ENCODE data around the gene OR2V2. TPM values are rescaled to one million over a fixed set of nuclear protein-coding genes. Genes with fewer than 3 reads are reported as not detected.
"Not testable (repeated sequence)": the region's sequence is repeated elsewhere in the genome, so short reads cannot be mapped to it uniquely, and the experiment has no call there.

Gene OR2V2, protein sequence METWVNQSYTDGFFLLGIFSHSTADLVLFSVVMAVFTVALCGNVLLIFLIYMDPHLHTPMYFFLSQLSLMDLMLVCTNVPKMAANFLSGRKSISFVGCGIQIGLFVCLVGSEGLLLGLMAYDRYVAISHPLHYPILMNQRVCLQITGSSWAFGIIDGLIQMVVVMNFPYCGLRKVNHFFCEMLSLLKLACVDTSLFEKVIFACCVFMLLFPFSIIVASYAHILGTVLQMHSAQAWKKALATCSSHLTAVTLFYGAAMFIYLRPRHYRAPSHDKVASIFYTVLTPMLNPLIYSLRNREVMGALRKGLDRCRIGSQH
- not detected for total RNA-seq

GRCh38 chr5:181146927-181147636 lies at the start of gene OR2V2:
Gene OR2V2 (plus strand): TSS chr5:181147586. CDS start chr5:181154943, 7,357 bp downstream.
- DNase-seq (ENCODE audit: low spot score) = not testable (repeated sequence)

- DNase-seq (ENCODE audit: low spot score) = not testable (repeated sequence)
Observed at GRCh38 chr5:181097759-181098491, 49.5 kb upstream of the OR2V2 start.

GRCh38 chr5:181098762-181099601 lies 48.4 kb upstream of the OR2V2 start:
- no peak for DNase-seq (ENCODE audit: low spot score)

GRCh38 chr5:181099602-181100086 lies 47.7 kb upstream of the OR2V2 start:
- no peak for DNase-seq (ENCODE audit: low spot score)

- no peak for DNase-seq (ENCODE audit: low spot score)
Observed at GRCh38 chr5:181100121-181100875, 47.1 kb upstream of the OR2V2 start.

- not testable (repeated sequence) for DNase-seq (ENCODE audit: low spot score)
Observed at GRCh38 chr5:181101030-181101641, 46.2 kb upstream of the OR2V2 start.

DNA sequence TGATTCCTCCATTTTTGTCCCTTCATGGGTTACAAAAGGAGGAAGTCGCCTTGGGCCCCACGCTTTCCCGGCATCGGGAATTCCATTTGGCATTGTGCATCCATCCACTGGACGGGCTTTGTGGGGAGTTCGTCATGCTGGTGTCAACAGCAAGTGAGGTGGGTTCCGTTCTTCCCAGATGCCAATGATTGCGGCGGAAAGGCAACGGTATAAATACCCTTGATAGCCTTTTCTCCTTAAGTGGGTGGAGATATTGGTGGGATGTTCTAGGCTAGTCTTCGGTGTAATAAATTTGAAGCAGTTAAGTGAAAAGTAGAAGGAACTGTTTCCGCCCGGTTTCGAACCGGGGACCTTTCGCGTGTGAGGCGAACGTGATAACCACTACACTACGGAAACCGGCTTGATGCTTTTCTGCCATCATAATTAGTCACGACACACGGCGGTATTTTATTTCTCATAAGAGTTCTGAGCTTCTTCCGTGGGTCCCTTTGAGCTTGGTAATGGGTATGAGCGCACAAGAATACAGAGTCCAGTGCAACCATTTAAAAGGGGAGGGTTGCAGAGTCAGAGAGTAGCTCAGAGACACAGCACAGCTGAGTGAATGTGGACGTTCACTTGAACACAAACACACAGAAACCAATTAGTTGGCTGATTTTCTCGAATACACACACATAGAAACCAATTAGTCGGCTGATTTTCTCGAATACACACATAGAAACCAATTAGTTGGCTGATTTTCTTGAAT lies 45.3 kb upstream of the OR2V2 start:
- not testable (repeated sequence) for DNase-seq (ENCODE audit: low spot score)

DNA sequence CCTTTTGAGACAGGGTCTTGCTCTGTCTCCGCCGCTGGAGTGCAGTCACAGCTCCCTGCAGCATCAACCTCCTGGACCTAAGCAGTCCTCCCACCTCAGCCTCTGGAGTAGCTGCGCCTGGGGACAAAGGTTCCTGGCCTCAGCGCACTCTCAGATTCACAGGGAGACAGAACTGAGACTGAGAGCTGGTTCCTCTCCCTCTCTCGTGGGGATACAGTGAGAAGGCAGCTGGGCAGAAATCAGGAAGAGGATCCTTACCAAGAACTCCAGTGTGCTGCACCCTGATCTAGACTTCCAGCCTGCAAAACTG lies 43.2 kb upstream of the OR2V2 start:
- DNase-seq (ENCODE audit: low spot score) = not testable (repeated sequence)

GRCh38 chr5:181104606-181105390 lies 42.6 kb upstream of the OR2V2 start:
- not testable (repeated sequence) for DNase-seq (ENCODE audit: low spot score)

DNA sequence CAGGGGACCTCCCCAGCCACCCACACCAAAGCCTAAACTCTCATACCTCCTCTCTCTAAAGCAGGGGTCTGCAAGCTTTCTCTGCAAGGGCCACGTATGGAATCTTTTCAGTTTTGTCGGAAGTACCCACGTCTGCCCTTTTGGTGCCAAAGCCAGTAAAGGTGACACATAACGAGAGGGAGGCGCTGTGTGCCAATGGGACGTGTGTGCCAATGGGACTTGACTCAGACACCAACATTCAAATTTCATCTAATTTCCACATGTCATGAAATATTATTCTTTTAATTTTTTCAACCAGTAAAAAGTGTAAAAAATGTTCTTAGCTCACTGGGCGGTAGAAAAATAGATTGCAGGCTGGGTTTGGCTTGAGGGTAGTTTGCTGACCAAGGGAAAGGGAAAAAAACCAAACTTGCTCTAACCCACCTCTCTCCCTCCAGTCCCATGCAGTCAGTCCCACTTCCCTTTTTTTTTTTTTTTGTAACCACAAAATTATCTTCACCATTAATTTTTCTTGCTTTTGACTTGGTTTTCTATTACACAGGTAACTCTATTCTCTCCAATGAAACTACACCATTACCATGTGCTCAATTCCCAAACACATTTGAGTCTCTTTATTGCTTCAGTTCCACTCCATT lies 41.9 kb upstream of the OR2V2 start:
- no peak for DNase-seq (ENCODE audit: low spot score)

DNA sequence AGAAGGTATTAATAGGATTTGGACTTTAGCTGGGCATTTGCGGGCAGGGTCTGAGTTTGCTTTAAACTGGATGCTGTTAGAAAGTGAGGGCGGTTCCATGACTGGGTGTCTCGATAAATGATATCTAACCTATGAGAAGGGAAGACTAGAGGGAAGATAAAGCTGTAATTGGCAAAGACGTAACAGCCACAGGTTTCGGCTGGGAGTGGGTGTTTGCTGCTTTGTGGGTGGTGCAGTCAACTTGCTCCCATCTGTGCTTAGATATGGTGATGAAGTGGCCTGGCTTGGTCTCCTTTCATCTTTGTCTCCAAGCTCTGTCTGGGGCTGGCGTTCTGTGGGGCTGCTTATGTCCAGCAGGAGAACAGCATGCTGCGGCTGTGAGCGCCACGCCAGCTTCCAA lies 39.7 kb upstream of the OR2V2 start:
- no peak for DNase-seq (ENCODE audit: low spot score)

DNA sequence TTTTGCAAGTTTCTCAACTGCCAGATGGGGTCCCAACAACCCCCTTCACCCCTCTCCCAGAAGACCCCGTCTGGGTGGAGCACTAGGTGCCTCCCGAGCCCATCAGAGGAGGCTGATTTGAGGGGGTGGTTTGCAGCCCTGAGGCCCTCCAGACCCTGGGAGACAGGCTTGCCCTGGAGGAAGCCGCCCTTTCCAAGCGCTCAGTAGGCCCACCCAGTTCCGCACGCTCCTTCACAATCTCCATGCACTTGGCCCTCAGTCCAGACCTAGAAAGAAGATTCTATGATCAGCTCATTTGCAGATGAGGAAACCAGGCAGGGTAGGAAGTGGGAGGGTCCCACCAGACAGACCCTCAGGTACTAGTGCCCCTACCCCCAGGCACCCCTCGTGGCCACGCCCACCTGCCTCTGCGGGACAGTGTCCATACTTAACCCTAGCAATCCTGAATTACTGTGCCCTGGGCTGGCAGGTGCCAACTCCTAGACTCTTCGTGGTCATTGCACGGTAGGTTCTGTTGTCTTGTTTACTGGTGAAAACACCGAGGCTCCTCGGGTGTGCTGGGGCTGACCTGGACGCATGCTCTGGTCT lies 38.7 kb upstream of the OR2V2 start:
- no peak for DNase-seq (ENCODE audit: low spot score)

DNA sequence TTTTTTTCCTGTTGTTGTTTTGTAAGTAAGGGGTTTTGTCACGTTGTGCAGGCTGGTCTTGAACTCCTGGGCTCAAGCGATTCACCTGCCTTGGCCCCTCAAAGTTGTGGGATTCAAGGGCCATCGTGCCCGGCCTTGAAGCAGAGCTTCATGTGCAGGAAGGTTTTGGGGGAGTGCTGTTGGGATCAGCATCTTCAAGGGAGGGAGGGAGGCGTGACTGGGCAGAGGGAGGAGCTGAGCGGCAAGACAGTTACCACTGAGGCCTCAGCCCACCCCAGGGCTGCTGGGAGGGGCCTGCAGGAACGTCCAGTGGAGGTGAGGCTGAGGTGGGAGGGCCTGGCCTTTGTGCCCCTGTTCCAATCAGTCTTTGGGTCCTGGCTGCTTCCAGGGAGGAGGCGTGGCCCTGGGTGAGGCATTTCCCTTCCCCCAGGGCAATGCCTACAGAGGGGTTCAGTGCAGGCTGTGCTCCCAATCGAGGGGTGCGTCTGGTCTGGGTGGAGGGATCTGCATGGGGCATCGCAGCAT lies 37.8 kb upstream of the OR2V2 start:
- no peak for DNase-seq (ENCODE audit: low spot score)

GRCh38 chr5:181111010-181111409 lies 36.4 kb upstream of the OR2V2 start:
- DNase-seq (ENCODE audit: low spot score) = no peak

GRCh38 chr5:181112476-181112875 lies 34.9 kb upstream of the OR2V2 start:
- no peak for DNase-seq (ENCODE audit: low spot score)

GRCh38 chr5:181113572-181113971 lies 33.8 kb upstream of the OR2V2 start:
- DNase-seq (ENCODE audit: low spot score) = not testable (repeated sequence)

DNA sequence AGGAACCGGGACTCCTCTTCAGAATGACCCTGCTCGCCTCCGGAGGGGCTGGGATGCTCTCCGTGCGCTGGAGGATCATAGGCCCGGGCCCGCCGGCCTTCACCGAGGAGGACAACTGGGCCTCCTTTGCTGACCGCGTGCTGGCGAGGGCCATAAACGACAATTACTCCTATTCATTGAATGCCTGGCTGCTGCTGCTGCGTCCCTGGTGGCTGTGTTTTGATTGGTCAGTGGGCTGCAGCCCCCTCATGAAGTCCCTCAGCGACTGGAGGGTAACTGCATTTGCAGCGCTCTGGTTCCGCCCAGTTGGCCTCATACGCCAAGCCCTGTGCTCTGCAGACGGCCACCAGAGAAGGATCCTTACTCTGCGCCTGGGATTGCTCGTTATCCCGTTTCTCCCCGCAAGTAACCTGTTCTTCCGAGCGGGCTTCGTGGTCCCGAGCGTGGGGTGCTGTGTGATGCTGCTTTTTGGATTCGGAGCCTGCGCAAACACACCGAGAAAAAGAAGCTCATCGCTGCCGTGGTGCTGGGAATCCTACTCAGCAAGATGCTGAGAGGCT lies 33.0 kb upstream of the OR2V2 start:
- no peak for DNase-seq (ENCODE audit: low spot score)
